ENCODE results near the gene MGST3.

MGST3 gene

GRCh38 chr1:165703648-165704047, 72.6 kb downstream of the MGST3 start:
- no peak overlapping the region for H3K27ac ChIP-seq (ENCODE audit: low read length)
- TF ChIP-seq CTCF (IDR thresholded peaks at IDR 0.05; ENCODE audit: borderline replicate concordance, extremely low read depth, low read length, poor library complexity, severe bottlenecking) (no peak), EZH2 (IDR thresholded peaks at IDR 0.05; ENCODE audit: borderline replicate concordance, low read depth, low read length, severe bottlenecking) (no peak)
- no peaks in the 10 kb centered on the region for H3K9me3 ChIP-seq (ENCODE audit: insufficient read depth, low read length, severe bottlenecking)
- no peak for ATAC-seq (ENCODE audit: insufficient read depth, low read depth)
- no peaks in the 10 kb centered on the region for H3K36me3 ChIP-seq (ENCODE audit: insufficient read depth, low read length)
- H3K4me3 ChIP-seq (ENCODE audit: low read depth in 1 of 2, low read length in 2 of 2): no peak overlapping the region
- H3K4me2 ChIP-seq (ENCODE audit: insufficient read depth, low read length): no peak overlapping the region
- peaks cover 12% of the 10 kb centered on the region for H3K4me1 ChIP-seq (ENCODE audit: insufficient read depth, low read length)
- DNase-seq: no peak
- H3K9ac ChIP-seq (ENCODE audit: low read depth, low read length): no peak overlapping the region
- no peaks in the 10 kb centered on the region for H3K27me3 ChIP-seq (ENCODE audit: insufficient read depth, low read length, poor library complexity)
- H2AFZ ChIP-seq (ENCODE audit: low read depth, low read length): no peak overlapping the region
- peaks cover 5% of the 10 kb centered on the region for H3K79me2 ChIP-seq (ENCODE audit: insufficient read depth, low read length)
- H4K20me1 ChIP-seq (ENCODE audit: insufficient read depth, low read length): no peaks in the 10 kb centered on the region

Data from DND-41 (cell line).